SH-SY5Y (cell line): ENCODE data around the gene DNAJB5.
A peak's percentile ranks its signal among the peaks of the same experiment; 100 is the strongest.

Source experiments
- GATA2 ChIP-seq: IDR thresholded peaks from 2 replicates; pipeline ENCODE4 v1.6.1; 2011; ENCODE audit warnings: mild to moderate bottlenecking, low read depth, low read length
- GATA3 ChIP-seq: IDR thresholded peaks from 2 replicates; pipeline ENCODE4 v1.6.1; 2011; ENCODE audit warnings: low read depth, mild to moderate bottlenecking, low read length, moderate library complexity

DNAJB5 gene

DNA sequence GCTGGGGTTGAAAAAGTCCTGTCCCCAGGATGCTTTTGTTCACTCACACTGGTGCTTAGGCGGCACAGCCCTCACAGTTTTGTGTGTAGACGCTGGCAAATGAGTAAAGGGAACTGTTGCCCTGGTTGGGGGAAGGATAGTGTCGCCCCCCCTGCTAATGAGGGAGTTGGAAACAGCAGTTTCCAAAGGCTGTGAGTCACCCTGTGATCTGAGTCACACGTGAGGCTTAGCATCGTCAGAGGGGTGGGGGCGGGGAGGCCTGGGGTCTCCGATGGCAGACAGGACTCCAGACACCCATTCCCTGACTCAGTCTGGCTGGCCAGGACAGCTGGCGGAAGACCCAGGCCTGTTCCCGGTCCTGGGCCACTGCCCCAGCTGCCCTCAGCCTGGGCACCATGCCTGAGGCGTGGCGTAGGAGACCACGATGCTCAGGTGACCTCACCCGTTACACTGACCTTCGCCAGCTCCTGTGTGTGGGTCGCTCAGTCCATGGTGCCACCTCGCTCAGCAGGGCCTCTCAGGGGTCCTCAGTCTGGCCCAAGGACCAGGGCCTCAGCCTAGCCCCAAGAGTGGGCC lies 2.9 kb downstream of the DNAJB5 start:
- TF ChIP-seq GATA3 (no peak), GATA2 (no peak)

GRCh38 chr9:34993502-34994259 lies 4.1 kb downstream of the DNAJB5 start:
- no peak for TF ChIP-seq GATA3
- no peak for TF ChIP-seq GATA2

- TF ChIP-seq GATA3 (no peak), GATA2 (0 out of 2 replicates have a peak, but pooled peaks have one; percentile 33)
Measured at GRCh38 chr9:34994260-34994899, 4.8 kb downstream of the DNAJB5 start.

DNA sequence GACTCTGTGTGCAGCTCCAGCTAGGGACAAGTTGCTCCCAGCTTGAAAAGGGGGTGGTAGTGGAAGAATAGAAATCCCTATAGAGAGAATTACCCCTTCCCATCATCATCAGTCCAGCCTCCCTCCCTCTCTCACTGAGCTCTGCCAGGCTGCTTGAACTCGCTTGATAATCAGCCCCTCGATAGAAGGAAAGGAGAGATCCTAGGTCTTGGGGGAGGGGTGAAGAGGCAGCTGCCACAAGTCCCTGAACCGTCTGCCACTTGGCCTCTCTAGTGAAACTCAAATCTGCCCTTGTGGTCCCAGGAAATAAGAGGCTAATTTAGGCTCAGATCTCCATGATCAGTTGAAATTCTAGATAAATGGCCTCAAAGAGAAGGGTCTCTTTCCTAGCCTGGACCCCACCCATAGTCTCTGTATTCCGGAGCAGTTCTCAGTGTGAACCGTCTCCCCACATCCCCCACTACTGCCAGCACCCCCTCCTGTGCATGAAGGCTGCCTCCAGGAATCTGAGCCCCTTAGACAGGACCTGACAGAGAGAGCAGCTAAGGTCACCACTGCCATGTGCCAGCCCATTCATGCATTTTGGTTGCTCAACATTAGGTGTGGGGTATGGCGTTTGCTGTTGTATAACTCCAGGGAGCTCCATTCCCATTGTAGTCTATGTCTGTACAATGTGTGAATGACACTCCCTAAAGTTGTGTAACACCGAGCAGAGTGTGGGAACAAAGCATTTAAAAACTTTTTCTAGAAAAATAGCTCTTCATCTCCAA lies 5.5 kb downstream of the DNAJB5 start:
- TF ChIP-seq GATA3 (no peak), GATA2 (no peak)

DNA sequence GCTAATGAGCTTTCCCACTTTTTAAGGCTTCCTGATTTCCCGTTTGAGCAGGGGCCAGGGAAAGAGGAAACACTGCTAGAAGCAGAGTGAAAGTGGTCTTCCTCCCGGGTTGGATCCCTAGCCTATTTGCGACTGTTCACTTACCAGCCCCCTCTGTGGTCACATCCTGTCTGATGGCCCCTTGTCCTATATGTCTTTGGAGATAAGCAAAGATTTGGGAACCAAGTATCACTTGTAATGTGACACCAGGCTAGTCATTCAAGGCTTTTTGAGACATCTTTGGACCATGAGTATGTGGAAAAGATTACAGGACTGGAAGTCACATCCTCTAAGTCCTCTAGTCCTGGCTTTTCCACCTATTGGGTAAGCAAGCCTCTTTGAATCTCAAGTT lies 6.1 kb downstream of the DNAJB5 start:
- no peak for TF ChIP-seq GATA2
- no peak for TF ChIP-seq GATA3

GRCh38 chr9:34996181-34996904 lies 6.8 kb downstream of the DNAJB5 start:
- no peak for TF ChIP-seq GATA3
- TF ChIP-seq GATA2: no peak

DNA sequence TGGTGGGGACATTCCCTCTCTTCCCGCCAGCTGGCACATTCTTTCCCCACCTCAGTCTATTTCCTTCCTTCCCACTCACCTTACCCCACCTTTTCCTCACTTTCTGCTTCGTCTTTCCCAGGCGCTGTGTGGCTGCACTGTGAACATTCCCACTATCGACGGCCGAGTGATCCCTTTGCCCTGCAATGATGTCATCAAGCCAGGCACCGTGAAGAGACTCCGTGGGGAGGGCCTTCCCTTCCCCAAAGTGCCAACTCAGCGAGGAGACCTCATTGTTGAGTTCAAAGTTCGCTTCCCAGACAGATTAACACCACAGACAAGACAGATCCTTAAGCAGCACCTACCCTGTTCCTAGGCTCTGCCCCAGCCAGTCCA lies 7.3 kb downstream of the DNAJB5 start:
- TF ChIP-seq GATA3: no peak
- no peak for TF ChIP-seq GATA2

- TF ChIP-seq GATA2: no peak
Measured at GRCh38 chr9:34997379-34997781, 7.8 kb downstream of the DNAJB5 start.

DNA sequence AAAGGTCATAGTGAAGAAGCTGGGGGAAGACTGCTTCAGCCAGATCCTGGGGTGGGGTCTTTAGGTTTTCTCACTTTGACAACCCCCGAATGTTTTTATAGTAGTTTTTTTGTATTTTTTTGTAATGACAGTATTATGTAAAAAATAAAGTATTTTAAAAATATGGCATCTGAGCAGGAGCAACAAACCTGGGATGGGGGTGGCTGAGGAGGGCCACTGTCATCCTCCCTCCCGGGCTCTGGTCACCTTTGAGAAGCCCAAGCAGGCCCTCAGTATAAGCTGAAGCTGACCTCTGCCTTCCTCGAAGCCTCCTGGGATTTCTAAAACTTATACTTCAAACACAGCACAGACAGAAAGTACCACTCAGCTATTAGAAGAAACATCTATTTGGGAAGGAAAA lies 8.7 kb downstream of the DNAJB5 start:
- TF ChIP-seq GATA2 (no peak), GATA3 (no peak)

GRCh38 chr9:34999576-34999975 lies 10.0 kb downstream of the DNAJB5 start:
- no peak for TF ChIP-seq GATA2
- no peak for TF ChIP-seq GATA3

DNA sequence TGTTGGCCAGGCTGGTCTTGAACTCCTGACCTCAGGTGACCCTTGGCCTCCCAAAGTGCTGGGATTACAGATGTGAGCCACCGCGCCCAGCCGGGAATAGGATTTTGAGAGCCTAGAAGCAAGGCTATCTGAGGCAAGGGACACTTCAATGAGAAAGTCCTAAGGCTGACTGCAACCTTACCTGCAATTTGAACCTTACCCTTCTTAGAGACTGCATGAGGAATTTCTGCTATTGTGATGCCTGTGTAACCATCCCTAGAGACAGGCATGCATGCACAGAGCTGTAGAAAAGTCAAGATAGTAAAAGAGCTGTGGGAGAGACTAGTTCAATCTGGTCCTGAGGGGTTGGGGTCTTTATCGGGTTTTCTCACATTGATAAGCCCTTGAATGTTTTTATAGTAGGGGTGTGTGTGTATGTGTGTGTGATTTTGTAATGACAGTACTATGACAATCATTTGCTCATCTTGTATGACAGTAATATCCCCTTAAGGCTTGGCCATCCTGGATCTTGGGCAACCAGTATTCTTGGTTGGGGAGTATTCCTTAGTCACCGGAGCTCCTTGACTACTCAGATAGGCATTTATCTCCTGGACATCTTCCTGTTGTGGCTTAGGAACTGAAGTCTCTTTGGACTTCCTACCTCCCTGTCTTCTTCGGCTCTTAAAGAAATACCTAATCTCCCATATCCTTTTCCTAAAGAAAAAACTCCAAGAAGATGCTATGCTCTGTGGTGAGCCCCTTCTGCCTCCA lies 11.2 kb downstream of the DNAJB5 start:
- TF ChIP-seq GATA2 (no peak), GATA3 (no peak)

- TF ChIP-seq GATA2 (no peak), GATA3 (no peak)
Measured at GRCh38 chr9:35001285-35001677, 11.7 kb downstream of the DNAJB5 start.
